ENCODE results near the gene PKP1. TPM values are rescaled to one million over a fixed set of nuclear protein-coding genes. Genes with fewer than 3 reads are reported as not detected.
"Not testable (repeated sequence)": the region's sequence is repeated elsewhere in the genome, so short reads cannot be mapped to it uniquely, and the experiment has no call there.

The PKP1 gene, protein sequence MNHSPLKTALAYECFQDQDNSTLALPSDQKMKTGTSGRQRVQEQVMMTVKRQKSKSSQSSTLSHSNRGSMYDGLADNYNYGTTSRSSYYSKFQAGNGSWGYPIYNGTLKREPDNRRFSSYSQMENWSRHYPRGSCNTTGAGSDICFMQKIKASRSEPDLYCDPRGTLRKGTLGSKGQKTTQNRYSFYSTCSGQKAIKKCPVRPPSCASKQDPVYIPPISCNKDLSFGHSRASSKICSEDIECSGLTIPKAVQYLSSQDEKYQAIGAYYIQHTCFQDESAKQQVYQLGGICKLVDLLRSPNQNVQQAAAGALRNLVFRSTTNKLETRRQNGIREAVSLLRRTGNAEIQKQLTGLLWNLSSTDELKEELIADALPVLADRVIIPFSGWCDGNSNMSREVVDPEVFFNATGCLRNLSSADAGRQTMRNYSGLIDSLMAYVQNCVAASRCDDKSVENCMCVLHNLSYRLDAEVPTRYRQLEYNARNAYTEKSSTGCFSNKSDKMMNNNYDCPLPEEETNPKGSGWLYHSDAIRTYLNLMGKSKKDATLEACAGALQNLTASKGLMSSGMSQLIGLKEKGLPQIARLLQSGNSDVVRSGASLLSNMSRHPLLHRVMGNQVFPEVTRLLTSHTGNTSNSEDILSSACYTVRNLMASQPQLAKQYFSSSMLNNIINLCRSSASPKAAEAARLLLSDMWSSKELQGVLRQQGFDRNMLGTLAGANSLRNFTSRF
- 0.44 and 1.8 TPM in 2 replicates for total RNA-seq (2012; rRNA removed)

DNA sequence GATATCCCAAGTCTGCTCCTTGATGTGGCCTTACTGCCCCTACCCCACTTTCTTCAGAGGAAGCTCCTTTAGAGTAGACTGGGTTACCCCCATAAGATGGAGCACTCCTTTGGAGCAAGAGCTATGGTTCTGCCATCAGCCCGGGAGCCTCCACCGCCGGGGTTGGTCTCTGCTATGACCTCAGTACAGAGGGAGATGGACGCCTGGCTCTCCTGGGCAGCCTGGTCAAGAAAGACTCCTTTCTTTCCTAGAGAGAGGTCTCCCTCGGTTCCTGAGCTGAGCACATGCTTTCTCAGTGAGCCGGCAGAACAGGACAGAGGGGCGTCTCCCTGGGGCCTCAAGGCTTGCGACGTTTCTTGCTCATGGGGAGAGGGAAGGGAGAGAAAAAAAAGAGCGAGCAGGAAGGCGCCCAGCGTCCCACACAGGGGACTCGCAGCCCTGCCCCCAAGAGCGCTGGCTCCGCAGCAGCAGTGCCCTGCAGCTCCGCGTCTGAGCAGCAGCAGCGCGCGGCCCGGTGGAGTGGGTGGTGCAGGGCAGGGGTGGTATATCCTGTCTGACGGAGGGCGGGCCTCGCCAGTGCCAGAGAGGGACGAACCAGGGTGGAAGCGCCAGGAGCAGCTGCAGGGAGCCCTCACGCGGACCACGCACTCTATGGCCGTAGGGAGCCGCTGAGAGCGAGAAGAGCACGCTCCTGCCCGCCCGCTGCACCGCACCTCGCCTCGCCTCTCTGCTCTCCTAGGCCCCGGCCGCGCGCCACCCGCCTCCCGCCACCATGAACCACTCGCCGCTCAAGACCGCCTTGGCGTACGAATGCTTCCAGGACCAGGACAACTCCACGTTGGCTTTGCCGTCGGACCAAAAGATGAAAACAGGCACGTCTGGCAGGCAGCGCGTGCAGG, at the start of gene PKP1:
TSS of gene PKP1 (plus strand) at position 576 of the 899 bp plus-strand sequence. CDS start at position 773, 197 bp downstream.
- H3K27me3 ChIP-seq (ENCODE audit: control insufficient read depth, insufficient read depth, low read length): no peaks in the 10 kb centered on the region
- H3K4me3 ChIP-seq (ENCODE audit: low read length): peak within 1 kb of the TSS; percentile 74
- H3K4me1 ChIP-seq (ENCODE audit: control insufficient read depth, insufficient read depth, low read length): peaks cover 17% of the 10 kb centered on the region
- H3K9ac ChIP-seq (ENCODE audit: low read depth, low read length): peak within 1 kb of the TSS; percentile 68
- peak within 1 kb of the TSS; percentile 84 for H3K4me2 ChIP-seq (ENCODE audit: low read length)
- no peaks in the 10 kb centered on the region for H3K9me3 ChIP-seq (replicated peaks; ENCODE audit: low read length)
- H3K36me3 ChIP-seq (ENCODE audit: insufficient read depth, low read length): no peaks in the 10 kb centered on the region

DNA sequence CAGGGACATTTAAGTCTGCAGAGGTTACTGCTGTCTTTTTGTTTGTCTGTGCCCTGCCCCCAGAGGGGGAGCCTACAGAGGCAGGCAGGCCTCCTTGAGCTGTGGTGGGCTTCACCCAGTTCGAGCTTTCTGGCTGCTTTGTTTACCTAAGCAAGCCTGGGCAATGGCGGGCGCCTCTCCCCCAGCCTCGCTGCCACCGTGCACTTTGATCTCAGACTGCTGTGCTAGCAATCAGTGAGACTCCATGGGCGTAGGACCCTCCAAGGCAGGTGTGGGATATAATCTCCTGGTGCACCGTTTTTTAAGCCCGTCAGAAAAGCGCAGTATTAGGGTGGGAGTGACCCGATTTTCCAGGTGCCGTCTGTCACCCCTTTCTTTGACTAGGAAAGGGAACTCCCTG, 43.7 kb upstream of the PKP1 start:
- peaks cover 30% of the 10 kb centered on the region for H3K27me3 ChIP-seq (ENCODE audit: control insufficient read depth, insufficient read depth, low read length)
- not testable (repeated sequence) for H3K4me3 ChIP-seq (ENCODE audit: low read length); H3K4me1 ChIP-seq (ENCODE audit: control insufficient read depth, insufficient read depth, low read length); H3K4me2 ChIP-seq (ENCODE audit: low read length); H3K9me3 ChIP-seq (replicated peaks; ENCODE audit: low read length); H3K36me3 ChIP-seq (ENCODE audit: insufficient read depth, low read length); H3K9ac ChIP-seq (ENCODE audit: low read depth, low read length)

DNA sequence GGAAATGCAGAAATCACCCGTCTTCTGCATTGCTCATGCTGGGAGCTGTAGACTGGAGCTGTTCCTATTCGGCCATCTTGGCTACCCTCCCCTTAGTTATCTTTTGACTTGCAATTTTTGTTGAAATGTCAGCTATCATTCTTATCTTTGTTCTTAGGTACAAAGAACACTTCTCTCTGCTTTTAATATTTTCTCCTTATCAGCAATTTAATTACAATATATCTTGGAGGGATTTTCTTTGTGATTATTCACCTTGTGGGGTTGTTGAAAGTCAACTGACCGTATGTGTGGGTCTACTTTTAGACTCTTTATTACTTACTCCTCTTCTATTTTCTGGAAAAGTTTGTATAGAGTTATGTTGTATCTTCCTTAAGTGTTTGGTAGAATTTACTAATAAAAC, 43.1 kb upstream of the PKP1 start:
- Histone ChIP-seq H3K27me3 (ENCODE audit: control insufficient read depth, insufficient read depth, low read length) (peaks cover 35% of the 10 kb centered on the region), H3K9me3 (replicated peaks; ENCODE audit: low read length) (no peaks in the 10 kb centered on the region), H3K4me2 (ENCODE audit: low read length) (no peak overlapping the region), H3K9ac (ENCODE audit: low read depth, low read length) (no peak overlapping the region), H3K4me1 (ENCODE audit: control insufficient read depth, insufficient read depth, low read length) (no peaks in the 10 kb centered on the region), H3K4me3 (ENCODE audit: low read length) (no peak overlapping the region), H3K36me3 (ENCODE audit: insufficient read depth, low read length) (no peaks in the 10 kb centered on the region)

DNA sequence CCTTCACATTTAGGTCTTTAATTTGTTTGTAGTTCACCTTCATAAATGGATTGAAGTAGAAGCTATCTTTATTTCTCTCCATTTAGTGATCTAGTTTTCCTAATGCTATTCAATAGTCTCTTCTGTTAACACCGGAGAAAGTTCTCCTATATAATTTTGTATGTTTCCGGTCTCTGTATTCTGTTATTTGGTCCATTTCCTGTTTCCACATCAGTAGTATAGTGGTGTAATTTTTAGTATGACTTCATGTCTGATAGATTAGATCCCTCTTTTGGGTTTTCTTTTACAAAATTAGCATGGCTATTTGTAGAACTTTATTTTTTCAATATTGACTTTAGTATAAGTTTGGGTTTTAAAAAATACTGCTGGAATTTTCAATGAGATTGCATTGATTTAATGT, 41.6 kb upstream of the PKP1 start:
- H3K4me2 ChIP-seq (ENCODE audit: low read length): no peak overlapping the region
- no peaks in the 10 kb centered on the region for H3K4me1 ChIP-seq (ENCODE audit: control insufficient read depth, insufficient read depth, low read length)
- no peaks in the 10 kb centered on the region for H3K36me3 ChIP-seq (ENCODE audit: insufficient read depth, low read length)
- no peaks in the 10 kb centered on the region for H3K9me3 ChIP-seq (replicated peaks; ENCODE audit: low read length)
- H3K27me3 ChIP-seq (ENCODE audit: control insufficient read depth, insufficient read depth, low read length): peaks cover 45% of the 10 kb centered on the region
- H3K4me3 ChIP-seq (ENCODE audit: low read length): no peak overlapping the region
- no peak overlapping the region for H3K9ac ChIP-seq (ENCODE audit: low read depth, low read length)

DNA sequence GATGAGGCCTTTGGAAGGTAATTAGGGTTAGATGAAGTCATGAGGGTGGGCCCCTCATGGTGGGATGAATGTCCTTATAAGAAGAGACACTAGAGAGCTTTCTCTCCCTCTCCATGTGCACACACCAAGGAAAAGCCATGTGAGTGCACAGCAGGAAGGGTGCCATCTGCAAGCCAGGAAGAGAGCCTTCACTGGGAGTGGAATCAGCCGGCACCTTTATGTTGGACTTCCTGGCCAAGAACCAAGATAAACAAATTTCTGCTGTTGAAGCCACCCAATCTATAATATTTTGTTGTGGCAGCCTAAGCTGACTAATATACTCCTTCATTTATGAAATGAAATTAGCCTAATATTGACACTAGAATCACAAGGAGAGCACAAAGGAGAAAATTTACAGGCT, 38.2 kb upstream of the PKP1 start:
- no peaks in the 10 kb centered on the region for H3K36me3 ChIP-seq (ENCODE audit: insufficient read depth, low read length)
- no peaks in the 10 kb centered on the region for H3K9me3 ChIP-seq (replicated peaks; ENCODE audit: low read length)
- no peak overlapping the region for H3K9ac ChIP-seq (ENCODE audit: low read depth, low read length)
- H3K4me2 ChIP-seq (ENCODE audit: low read length): no peak overlapping the region
- no peaks in the 10 kb centered on the region for H3K4me1 ChIP-seq (ENCODE audit: control insufficient read depth, insufficient read depth, low read length)
- H3K27me3 ChIP-seq (ENCODE audit: control insufficient read depth, insufficient read depth, low read length): peaks cover 47% of the 10 kb centered on the region
- no peak overlapping the region for H3K4me3 ChIP-seq (ENCODE audit: low read length)

DNA sequence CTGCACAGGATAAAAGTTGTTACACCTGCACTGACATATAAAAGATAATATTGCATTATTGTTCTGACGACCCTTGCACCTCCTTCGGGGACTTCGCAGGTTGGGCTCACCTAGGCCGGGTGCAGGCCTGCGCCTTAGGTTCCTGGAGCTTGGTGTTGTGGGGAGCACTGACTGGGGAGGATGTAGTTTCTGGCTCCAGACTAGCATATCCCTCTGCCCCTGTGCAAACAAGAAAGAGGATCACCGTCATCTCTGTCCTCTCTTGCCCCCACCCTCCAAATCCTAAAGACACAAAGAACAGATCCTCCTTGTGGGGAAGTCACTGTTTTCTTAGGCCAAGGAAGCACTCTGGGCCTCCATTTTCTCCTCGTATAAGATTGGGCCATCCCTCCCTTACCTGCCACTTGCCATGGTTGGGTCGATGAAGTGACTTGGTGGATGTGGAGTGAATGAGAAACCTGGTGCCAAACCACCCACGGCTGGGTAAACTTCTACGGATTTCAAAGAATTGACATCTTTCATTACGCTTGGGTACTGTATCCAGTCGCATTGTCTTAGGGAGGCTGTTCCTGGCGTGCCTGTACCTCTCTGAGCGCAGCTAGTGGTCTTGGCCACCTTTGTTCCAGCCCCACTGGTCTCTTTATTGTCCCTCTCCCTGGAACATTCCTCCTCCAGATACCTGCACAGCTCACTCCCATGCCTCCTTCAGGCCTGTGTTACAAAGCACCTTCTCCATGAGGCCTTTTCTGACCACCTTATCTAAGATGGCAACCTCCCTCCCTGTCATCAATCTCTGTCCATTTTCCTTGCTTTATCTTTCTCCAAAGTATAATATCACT, 34.4 kb upstream of the PKP1 start:
- Histone ChIP-seq H3K27me3 (ENCODE audit: control insufficient read depth, insufficient read depth, low read length) (peaks cover 22% of the 10 kb centered on the region), H3K9me3 (replicated peaks; ENCODE audit: low read length) (no peaks in the 10 kb centered on the region), H3K36me3 (ENCODE audit: insufficient read depth, low read length) (no peaks in the 10 kb centered on the region), H3K4me1 (ENCODE audit: control insufficient read depth, insufficient read depth, low read length) (no peaks in the 10 kb centered on the region), H3K4me2 (ENCODE audit: low read length) (no peak overlapping the region), H3K4me3 (ENCODE audit: low read length) (no peak overlapping the region), H3K9ac (ENCODE audit: low read depth, low read length) (no peak overlapping the region)

DNA sequence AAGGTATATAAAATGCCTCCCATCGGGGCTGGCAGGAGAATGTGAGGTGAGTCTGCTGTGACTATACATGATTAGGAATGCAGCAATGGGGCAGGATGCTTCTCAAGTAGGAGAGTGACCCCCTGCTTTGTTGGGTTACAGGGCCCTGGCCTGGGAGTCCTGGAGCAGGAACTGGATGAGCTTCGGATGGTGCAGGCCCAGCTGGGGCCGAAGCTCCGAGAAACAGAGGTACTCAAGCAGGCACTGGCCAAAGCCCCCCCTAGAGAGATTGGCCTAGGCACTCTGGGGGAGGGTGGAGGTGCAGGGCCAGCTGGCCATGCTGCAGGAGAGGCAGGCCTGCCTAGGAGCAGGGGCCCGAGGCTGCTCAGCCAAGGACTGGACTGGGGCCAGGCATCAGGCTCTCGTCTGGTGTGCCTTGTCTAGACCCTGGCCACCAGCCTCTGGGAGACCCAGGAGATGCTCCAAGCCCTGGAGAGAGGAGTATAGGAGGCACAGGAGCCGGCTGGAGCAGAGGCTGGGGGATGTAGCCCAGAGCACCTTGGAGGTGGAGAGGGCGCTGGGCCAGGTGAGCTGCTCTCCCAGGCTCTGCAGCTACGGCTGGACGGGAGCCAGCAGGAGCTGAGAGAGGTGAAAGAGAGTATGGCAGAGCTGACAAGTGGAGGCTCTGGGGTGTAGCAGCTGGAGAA, 32.8 kb upstream of the PKP1 start:
- Histone ChIP-seq H3K9ac (ENCODE audit: low read depth, low read length) (no peak overlapping the region), H3K4me2 (ENCODE audit: low read length) (no peak overlapping the region), H3K4me3 (ENCODE audit: low read length) (no peak overlapping the region), H3K9me3 (replicated peaks; ENCODE audit: low read length) (no peaks in the 10 kb centered on the region), H3K4me1 (ENCODE audit: control insufficient read depth, insufficient read depth, low read length) (no peaks in the 10 kb centered on the region), H3K27me3 (ENCODE audit: control insufficient read depth, insufficient read depth, low read length) (peaks cover 12% of the 10 kb centered on the region), H3K36me3 (ENCODE audit: insufficient read depth, low read length) (no peaks in the 10 kb centered on the region)

DNA sequence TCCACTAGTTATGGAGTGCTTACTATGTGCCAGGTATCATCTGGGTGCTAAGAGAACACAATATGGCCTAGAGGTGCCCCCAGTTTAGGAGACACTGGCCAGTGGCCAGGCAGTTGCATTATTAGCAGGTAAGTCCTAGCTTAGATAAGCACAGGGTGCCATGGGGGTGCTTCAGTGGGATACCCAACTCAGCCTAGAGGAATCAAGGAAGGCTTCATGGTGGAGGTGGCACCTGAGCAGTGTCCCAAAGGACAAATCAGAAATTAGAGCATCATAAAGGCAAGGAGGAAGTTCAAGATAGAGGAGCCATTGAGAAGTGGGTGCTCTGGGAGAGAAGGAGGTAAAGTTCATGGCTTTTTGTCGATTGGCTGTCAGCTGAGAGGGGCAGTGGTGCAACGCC, 31.9 kb upstream of the PKP1 start:
- H3K4me1 ChIP-seq (ENCODE audit: control insufficient read depth, insufficient read depth, low read length): no peaks in the 10 kb centered on the region
- H3K27me3 ChIP-seq (ENCODE audit: control insufficient read depth, insufficient read depth, low read length): peaks cover 5% of the 10 kb centered on the region
- no peak overlapping the region for H3K4me2 ChIP-seq (ENCODE audit: low read length)
- no peaks in the 10 kb centered on the region for H3K9me3 ChIP-seq (replicated peaks; ENCODE audit: low read length)
- H3K9ac ChIP-seq (ENCODE audit: low read depth, low read length): no peak overlapping the region
- H3K4me3 ChIP-seq (ENCODE audit: low read length): no peak overlapping the region
- H3K36me3 ChIP-seq (ENCODE audit: insufficient read depth, low read length): no peaks in the 10 kb centered on the region

DNA sequence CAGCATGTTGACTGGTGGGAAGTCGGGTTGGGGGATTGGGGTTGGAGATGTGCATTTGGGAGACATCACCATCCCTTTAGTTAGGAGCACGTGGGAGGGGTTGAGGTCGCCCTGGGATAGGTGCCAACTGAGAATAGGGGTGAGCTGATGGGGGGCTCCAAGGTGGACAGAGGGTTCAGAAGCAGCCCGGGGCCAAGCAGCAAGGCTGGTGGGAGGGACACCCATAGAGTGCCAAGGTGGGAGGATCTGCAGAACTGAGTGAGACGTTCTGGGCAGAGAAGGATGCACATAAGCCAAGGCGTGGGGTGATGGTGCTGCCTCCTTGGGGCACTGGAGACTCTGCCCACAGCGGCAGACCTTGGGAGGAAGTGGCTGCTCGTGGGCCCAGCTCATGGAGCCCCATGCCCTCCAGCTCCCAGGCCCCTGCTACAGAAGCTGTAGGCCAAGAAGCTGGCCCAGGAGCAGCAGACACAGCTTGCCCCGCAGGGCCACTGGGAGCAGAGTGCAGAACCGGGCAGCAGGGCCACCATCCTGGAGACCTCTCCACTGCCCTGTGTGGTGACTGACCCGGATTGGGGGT, 31.4 kb upstream of the PKP1 start:
- no peaks in the 10 kb centered on the region for H3K27me3 ChIP-seq (ENCODE audit: control insufficient read depth, insufficient read depth, low read length)
- H3K4me1 ChIP-seq (ENCODE audit: control insufficient read depth, insufficient read depth, low read length): no peaks in the 10 kb centered on the region
- H3K4me2 ChIP-seq (ENCODE audit: low read length): no peak overlapping the region
- no peaks in the 10 kb centered on the region for H3K9me3 ChIP-seq (replicated peaks; ENCODE audit: low read length)
- no peak overlapping the region for H3K9ac ChIP-seq (ENCODE audit: low read depth, low read length)
- H3K36me3 ChIP-seq (ENCODE audit: insufficient read depth, low read length): no peaks in the 10 kb centered on the region
- no peak overlapping the region for H3K4me3 ChIP-seq (ENCODE audit: low read length)

DNA sequence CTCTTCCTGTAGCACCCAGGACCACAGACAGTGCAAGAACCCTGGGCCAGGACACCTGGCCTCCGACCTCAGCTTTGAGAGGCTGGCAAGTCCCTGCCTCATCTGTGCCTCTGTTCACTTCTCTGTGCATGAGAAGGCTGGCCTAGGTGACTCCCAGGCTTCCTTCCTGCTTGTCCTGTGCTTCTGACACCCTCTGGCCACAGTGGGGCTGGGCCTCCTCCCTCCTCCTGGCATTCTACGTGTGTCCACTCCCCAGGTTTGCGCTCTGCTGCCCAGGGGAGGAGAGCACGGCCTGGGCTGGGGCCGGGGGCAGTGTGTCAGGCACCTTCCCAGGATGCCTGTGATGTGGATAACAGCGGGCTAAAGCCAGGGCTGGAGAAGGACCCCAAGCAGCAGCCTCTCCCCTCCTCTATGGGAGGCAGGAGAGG, 30.3 kb upstream of the PKP1 start:
- Histone ChIP-seq H3K4me3 (ENCODE audit: low read length) (no peak overlapping the region), H3K4me1 (ENCODE audit: control insufficient read depth, insufficient read depth, low read length) (no peaks in the 10 kb centered on the region), H3K27me3 (ENCODE audit: control insufficient read depth, insufficient read depth, low read length) (no peaks in the 10 kb centered on the region), H3K4me2 (ENCODE audit: low read length) (no peak overlapping the region), H3K9ac (ENCODE audit: low read depth, low read length) (no peak overlapping the region), H3K36me3 (ENCODE audit: insufficient read depth, low read length) (no peaks in the 10 kb centered on the region), H3K9me3 (replicated peaks; ENCODE audit: low read length) (no peaks in the 10 kb centered on the region)

Measured in skeletal muscle satellite cell (primary cell).